ENCODE results near the gene ITIH1. TPM values are rescaled to one million over a fixed set of nuclear protein-coding genes. Genes with fewer than 3 reads are reported as not detected.

ITIH1 gene
- total RNA-seq, 8 experiments from 2014 or later = 0.38 to 1.0 (median 0.66) TPM; not detected in 3

DNA sequence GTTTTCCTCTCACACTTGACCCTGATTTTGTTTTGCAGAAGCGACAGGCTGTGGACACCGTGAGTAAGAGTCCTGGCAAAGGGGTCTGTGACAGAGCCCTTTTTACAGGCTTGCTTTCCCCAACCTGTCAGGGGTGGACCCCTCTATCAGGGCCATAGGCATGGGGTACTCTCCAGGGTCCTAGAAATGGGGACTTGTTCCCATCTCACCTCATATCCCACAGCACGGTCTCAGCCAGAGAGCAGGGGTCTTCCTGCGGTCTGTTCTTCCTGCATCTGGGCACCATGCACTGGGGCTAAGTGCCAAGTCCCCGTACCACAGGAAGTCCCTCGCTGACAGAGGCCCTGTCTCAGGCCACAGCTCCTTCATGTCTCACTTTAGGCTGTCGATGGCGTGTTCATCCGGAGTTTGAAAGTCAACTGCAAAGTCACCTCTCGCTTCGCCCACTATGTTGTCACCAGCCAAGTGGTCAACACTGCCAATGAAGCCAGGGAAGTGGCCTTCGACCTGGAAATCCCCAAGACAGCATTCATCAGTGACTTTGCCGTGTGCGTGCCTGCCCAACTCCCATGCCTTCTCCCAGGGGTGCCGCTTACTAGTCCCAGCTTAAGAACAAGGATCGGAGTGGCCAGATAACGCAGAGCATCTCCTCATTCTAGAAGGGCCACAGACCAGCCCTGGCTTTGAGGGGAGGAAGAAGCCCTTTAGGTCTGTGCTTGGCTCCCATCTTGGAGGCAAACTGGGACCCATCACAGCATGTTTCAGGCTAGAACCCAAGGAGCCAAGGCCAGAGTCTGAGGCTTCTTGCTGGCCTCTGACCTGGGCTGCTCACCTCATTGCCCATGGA is 783 bp downstream of the ITIH1 start:
- Histone ChIP-seq H3K4me1 (replicated peaks in 1 of 2) (no peaks in the 10 kb centered on the region), H3K27ac (no peak overlapping the region), H3K4me3 (no peak overlapping the region)
- WGBS, 10 experiments = 10 to 100% (median 76%) methylated on average over 2 to 6 of the region's 17 CpGs; no CpG with 5 or more reads in 4 of the 10 experiments
- in situ Hi-C loops (cut with MboI; ENCODE audit: low pct_unique_long_range_greater_than_20kb in 2 of 9, low sequenced_read_pairs in 9 of 9, unreplicated experiment in 9 of 9) = no loop called here
- ATAC-seq (replicated peaks in 6 of 8) = no peak

GRCh38 chr3:52779011-52779836 is 1.8 kb downstream of the ITIH1 start:
- Histone ChIP-seq H3K27ac (no peak overlapping the region), H3K4me3 (no peak overlapping the region), H3K4me1 (replicated peaks in 1 of 2) (no peaks in the 10 kb centered on the region)
- ATAC-seq (replicated peaks in 6 of 8) = no peak
- WGBS, 10 experiments = 17 to 89% (median 81%) methylated on average over 1 to 8 of the region's 11 CpGs; no CpG with 5 or more reads in 4 of the 10 experiments
- in situ Hi-C loops (cut with MboI; ENCODE audit: low pct_unique_long_range_greater_than_20kb in 2 of 9, low sequenced_read_pairs in 9 of 9, unreplicated experiment in 9 of 9) = no loop called here

DNA sequence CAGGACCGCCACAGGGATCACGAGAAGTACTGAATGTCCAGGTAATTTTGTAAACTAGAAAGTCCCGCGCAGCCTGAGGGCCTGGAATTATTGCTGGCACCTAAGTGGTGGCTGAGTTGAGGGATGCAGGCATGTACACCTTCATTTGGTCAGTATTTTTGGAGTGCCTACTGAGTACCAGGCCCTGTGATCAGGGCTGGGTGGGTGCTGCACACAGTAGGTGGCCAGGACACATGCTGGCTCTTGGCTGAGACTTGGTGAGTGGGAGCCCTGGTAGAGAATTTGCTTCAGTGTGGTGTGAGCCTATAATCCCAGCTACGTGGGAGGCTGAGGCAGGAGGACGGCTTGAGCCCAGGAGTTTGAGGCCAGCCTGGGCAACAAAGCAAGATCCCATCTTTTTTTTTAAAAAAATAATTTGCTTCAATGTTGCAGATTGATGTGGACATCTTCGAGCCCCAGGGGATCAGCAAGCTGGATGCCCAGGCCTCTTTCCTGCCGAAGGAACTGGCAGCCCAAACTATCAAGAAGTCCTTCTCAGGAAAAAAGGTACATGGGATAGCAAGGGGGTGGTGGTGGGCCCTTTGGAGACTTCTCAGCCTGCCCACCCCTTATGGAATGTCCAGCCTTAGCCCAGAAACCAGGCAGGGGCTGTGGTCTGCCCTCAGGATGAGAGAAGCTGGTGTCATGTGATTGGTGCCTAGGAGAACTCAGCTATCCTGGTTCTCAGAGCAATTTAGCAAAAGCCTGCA is 2.6 kb downstream of the ITIH1 start:
- no peak for ATAC-seq (replicated peaks in 6 of 8)
- 7 to 100% (median 76%) methylated on average over 1 to 6 of the region's 8 CpGs; no CpG with 5 or more reads in 3 of the 10 experiments for WGBS, 10 experiments
- no peak overlapping the region for H3K27ac ChIP-seq
- in situ Hi-C loops (cut with MboI; ENCODE audit: low pct_unique_long_range_greater_than_20kb in 2 of 9, low sequenced_read_pairs in 9 of 9, unreplicated experiment in 9 of 9) = no loop called here
- no peaks in the 10 kb centered on the region for H3K4me1 ChIP-seq (replicated peaks in 1 of 2)
- H3K4me3 ChIP-seq = no peak overlapping the region

DNA sequence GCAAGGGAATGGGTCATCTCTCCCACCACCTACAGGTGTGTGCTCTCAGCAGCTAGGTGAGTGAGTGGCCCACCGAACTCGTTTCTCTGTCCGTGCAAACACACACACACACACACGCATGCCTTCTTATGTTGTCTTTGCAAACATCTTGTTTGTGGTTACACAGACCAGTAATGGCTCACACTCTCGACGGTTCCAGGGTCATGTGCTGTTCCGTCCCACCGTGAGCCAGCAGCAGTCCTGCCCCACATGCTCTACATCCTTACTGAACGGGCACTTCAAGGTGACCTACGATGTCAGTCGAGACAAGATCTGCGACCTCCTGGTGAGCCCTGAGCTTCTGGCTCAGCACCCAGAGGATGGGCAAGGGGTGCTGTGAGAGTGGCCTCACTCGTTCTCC is 4.3 kb downstream of the ITIH1 start:
- 38 to 81% (median 59%) methylated on average over 1 to 11 of the region's 13 CpGs; no CpG with 5 or more reads in 3 of the 10 experiments for WGBS, 10 experiments
- ATAC-seq (replicated peaks in 6 of 8) = no peak
- Histone ChIP-seq H3K4me1 (replicated peaks in 1 of 2) (no peaks in the 10 kb centered on the region), H3K27ac (no peak overlapping the region), H3K4me3 (no peak overlapping the region)
- in situ Hi-C loops (cut with MboI; ENCODE audit: low pct_unique_long_range_greater_than_20kb in 2 of 9, low sequenced_read_pairs in 9 of 9, unreplicated experiment in 9 of 9) = no loop called here

DNA sequence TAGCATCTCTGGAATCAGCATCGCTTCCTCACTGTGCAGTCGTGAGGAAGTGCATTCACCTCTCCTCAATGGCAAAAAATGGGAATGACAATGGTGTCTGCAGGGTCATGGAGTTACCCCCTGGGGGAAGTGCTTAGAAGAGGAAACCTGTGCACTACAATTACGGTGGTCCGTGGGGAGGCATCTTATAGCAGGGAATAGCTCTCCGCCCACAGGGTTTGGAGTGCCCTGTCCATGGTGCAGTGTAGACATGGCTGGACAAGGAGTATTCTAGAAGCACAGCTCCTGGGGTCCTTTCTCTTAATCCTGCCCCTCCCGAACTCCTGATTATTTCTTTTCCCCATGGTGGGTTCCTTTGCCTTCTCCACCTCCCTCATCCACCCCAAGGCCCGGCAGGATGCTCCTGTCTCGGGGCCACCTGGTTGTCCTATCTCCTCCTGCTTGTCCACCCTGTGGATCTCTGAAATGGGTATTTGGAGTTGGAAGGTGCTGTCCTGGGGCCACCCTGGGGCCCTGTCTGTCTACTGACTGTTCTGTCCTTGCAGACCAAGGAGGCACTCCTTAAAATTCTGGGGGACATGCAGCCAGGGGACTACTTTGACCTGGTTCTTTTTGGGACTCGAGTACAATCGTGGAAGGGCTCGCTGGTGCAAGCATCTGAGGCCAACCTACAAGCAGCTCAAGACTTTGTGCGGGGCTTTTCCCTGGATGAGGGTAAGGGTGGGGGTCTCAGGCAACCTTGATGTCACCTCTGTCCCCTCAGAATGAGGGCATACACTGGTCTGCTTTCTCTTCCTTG is 5.2 kb downstream of the ITIH1 start:
- whole genome bisulfite sequencing, 10 experiments = 20 to 100% (median 52%) methylated on average over 1 to 6 of the region's 12 CpGs; no CpG with 5 or more reads in 2 of the 10 experiments
- Histone ChIP-seq H3K27ac (no peak overlapping the region), H3K4me1 (replicated peaks in 1 of 2) (no peaks in the 10 kb centered on the region), H3K4me3 (no peak overlapping the region)
- no peak for ATAC-seq (replicated peaks in 6 of 8)
- in situ Hi-C loops (cut with MboI; ENCODE audit: low pct_unique_long_range_greater_than_20kb in 2 of 9, low sequenced_read_pairs in 9 of 9, unreplicated experiment in 9 of 9) = no loop called here

GRCh38 chr3:52783211-52783555 is 5.8 kb downstream of the ITIH1 start:
- Histone ChIP-seq H3K27ac (no peak overlapping the region), H3K4me3 (no peak overlapping the region), H3K4me1 (replicated peaks in 1 of 2) (no peaks in the 10 kb centered on the region)
- ATAC-seq (replicated peaks in 6 of 8) = no peak
- in situ Hi-C loops (cut with MboI; ENCODE audit: low pct_unique_long_range_greater_than_20kb in 2 of 9, low sequenced_read_pairs in 9 of 9, unreplicated experiment in 9 of 9) = no loop called here
- 20 to 70% (median 60%) methylated on average over 1 to 2 of the region's 3 CpGs; no CpG with 5 or more reads in 7 of the 10 experiments for WGBS, 10 experiments

GRCh38 chr3:52784021-52784621 is 6.7 kb downstream of the ITIH1 start:
- Histone ChIP-seq H3K27ac (no peak overlapping the region), H3K4me3 (no peak overlapping the region), H3K4me1 (replicated peaks in 1 of 2) (no peaks in the 10 kb centered on the region)
- in situ Hi-C loops (cut with MboI; ENCODE audit: low pct_unique_long_range_greater_than_20kb in 2 of 9, low sequenced_read_pairs in 9 of 9, unreplicated experiment in 9 of 9) = no loop called here
- no peak for ATAC-seq (replicated peaks in 6 of 8)
- WGBS, 10 experiments = 7 to 100% (median 60%) methylated on average over 2 to 6 of the region's 18 CpGs; no CpG with 5 or more reads in 6 of the 10 experiments

GRCh38 chr3:52784931-52785590 is 7.7 kb downstream of the ITIH1 start:
- Histone ChIP-seq H3K4me1 (replicated peaks in 1 of 2) (no peaks in the 10 kb centered on the region), H3K4me3 (no peak overlapping the region), H3K27ac (no peak overlapping the region)
- in situ Hi-C loops (cut with MboI; ENCODE audit: low pct_unique_long_range_greater_than_20kb in 2 of 9, low sequenced_read_pairs in 9 of 9, unreplicated experiment in 9 of 9) = no loop called here
- 64 to 100% (median 81%) methylated on average over 1 to 5 of the region's 5 CpGs; no CpG with 5 or more reads in 4 of the 10 experiments for WGBS, 10 experiments
- ATAC-seq (replicated peaks in 6 of 8) = no peak

GRCh38 chr3:52786330-52787215 is 9.2 kb downstream of the ITIH1 start:
- no peak overlapping the region for H3K27ac ChIP-seq
- WGBS, 10 experiments = 20 to 100% (median 81%) methylated on average over 1 to 7 of the region's 19 CpGs; no CpG with 5 or more reads in 2 of the 10 experiments
- H3K4me3 ChIP-seq = no peak overlapping the region
- ATAC-seq (replicated peaks in 6 of 8) = no peak
- in situ Hi-C loops (cut with MboI; ENCODE audit: low pct_unique_long_range_greater_than_20kb in 2 of 9, low sequenced_read_pairs in 9 of 9, unreplicated experiment in 9 of 9) = no loop called here
- H3K4me1 ChIP-seq (replicated peaks in 1 of 2) = no peaks in the 10 kb centered on the region

DNA sequence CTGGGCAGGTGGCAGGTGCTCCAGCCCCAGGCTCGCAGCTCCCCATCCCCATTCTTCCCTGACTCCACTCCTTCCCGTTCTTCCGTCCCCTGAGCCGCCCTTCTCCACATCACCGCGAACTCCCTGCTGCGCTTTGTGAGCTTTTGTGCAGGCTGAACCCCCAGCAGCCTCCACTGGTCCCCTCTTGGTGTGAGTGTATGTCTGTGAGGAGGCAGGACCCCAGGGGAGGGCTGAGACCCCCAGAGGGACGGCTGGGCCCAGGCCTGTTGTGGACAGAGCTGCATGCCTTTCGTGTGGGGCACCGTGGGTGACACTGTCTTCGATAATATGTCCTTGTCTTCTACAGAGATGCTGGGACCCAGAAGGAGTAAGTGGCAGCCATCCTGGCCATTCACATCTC is 9.8 kb downstream of the ITIH1 start:
- WGBS, 10 experiments = 67 to 100% (median 68%) methylated on average over 1 to 4 of the region's 11 CpGs; no CpG with 5 or more reads in 7 of the 10 experiments
- Histone ChIP-seq H3K4me3 (no peak overlapping the region), H3K27ac (no peak overlapping the region), H3K4me1 (replicated peaks in 1 of 2) (no peaks in the 10 kb centered on the region)
- ATAC-seq (replicated peaks in 6 of 8) = no peak
- in situ Hi-C loops (cut with MboI; ENCODE audit: low pct_unique_long_range_greater_than_20kb in 2 of 9, low sequenced_read_pairs in 9 of 9, unreplicated experiment in 9 of 9) = no loop called here

Measured in motor neuron (in vitro differentiated cells).